Nephron (organoid): ENCODE results near the gene ECI1.
A peak's percentile ranks its signal among the peaks of the same experiment; 100 is the strongest.

Experiments used
- H3K27ac Mint-ChIP-seq, 3 experiments: 2 replicates each; pipeline ENCODE4 v1.8.0; 2020; ENCODE audit warnings: mixed read lengths in 3 of 3, mild to moderate bottlenecking in 2 of 3, moderate library complexity in 1 of 3
- H3K27me3 Mint-ChIP-seq: 2 replicates; pipeline ENCODE4 v1.8.0; 2021; ENCODE audit warnings: low read depth, mild to moderate bottlenecking, moderate library complexity, mixed read lengths
- H3K36me3 Mint-ChIP-seq: 2 replicates; pipeline ENCODE4 v1.8.0; 2020; ENCODE audit warnings: low read depth, mixed read lengths
- H3K4me1 Mint-ChIP-seq: 2 replicates; pipeline ENCODE4 v1.8.0; 2020; ENCODE audit warnings: mixed read lengths
- H3K4me3 Mint-ChIP-seq, 3 experiments: 2 replicates each; pipeline ENCODE4 v1.8.0; 2020; ENCODE audit warnings: mild to moderate bottlenecking in 3 of 3, mixed read lengths in 3 of 3, moderate library complexity in 2 of 3
- H3K9me3 Mint-ChIP-seq: 2 replicates; pipeline ENCODE4 v1.8.0; 2020; ENCODE audit warnings: mixed read lengths
- CTCF ChIP-seq, 3 experiments: fragments of 200-600 bp; sonication (generic); IDR thresholded peaks; one replicate each; pipeline ENCODE4 v1.5.0; 2021; ENCODE audit warnings: antibody characterized with exemption in 3 of 3; ENCODE audit not compliant: unreplicated experiment in 3 of 3

ECI1 gene

DNA sequence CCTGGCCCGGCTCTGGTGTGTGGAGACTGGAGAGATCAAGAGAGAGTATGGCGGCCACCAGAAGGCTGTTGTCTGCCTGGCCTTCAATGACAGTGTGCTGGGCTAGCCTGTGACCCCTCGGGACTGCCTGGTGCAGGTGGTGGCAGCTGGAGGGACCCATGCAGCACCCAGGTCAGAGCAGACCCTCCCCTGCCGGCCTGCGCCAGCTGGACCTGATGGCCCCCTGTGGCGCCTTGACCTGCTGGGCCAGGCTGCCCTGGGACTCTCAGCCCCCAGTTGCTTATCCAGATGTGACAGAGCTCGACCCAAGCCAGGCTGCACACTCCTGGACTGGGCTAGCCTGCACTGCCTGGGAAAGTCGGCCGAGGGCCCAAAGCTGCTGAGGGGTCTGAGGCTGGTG is 42.6 kb downstream of the ECI1 start:
- Mint-ChIP-seq H3K27ac (no peak overlapping the region), H3K9me3 (no peaks in the 10 kb centered on the region), H3K4me1 (peaks cover 38% of the 10 kb centered on the region), H3K4me3 (no peak overlapping the region), H3K27me3 (no peaks in the 10 kb centered on the region), H3K36me3 (peaks cover 10% of the 10 kb centered on the region)
- no peak for TF ChIP-seq CTCF (IDR thresholded peaks at IDR 0.05; ENCODE audit: unreplicated experiment in 3 of 3)

DNA sequence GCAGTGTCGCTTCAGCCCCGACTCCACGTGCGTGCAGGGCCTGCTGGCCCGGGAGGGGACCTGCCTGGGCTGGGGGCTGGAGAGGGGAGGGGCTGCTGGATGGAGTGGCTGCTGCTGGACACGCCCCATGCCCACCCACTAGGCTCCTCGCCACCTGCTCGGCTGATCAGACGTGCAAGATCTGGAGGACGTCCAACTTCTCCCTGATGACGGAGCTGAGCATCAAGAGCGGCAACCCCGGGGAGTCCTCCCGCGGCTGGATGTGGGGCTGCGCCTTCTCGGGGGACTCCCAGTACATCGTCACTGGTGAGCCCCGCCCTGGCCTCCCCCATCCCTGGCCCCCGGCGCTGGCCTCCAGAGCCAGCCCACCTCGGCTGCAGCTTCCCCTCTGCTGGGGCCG is 43.1 kb downstream of the ECI1 start:
- H3K27ac Mint-ChIP-seq = no peak overlapping the region

GRCh38 chr16:2207872-2208271 is 43.5 kb downstream of the ECI1 start:
- peaks cover 30% of the 10 kb centered on the region for H3K4me1 Mint-ChIP-seq
- H3K27me3 Mint-ChIP-seq = peaks cover 4% of the 10 kb centered on the region
- peak overlapping the region; percentile 4 to 68 (median 30) for H3K27ac Mint-ChIP-seq
- TF ChIP-seq CTCF (IDR thresholded peaks at IDR 0.05; ENCODE audit: unreplicated experiment in 3 of 3) = no peak
- peak overlapping the region; percentile 70 to 81 (median 78) for H3K4me3 Mint-ChIP-seq
- H3K9me3 Mint-ChIP-seq = no peaks in the 10 kb centered on the region
- H3K36me3 Mint-ChIP-seq = peaks cover 10% of the 10 kb centered on the region

More for the DNA sequence above, 43.1 kb downstream of the ECI1 start:
- Mint-ChIP-seq H3K9me3 (no peaks in the 10 kb centered on the region), H3K4me1 (peaks cover 34% of the 10 kb centered on the region), H3K36me3 (peaks cover 10% of the 10 kb centered on the region), H3K27me3 (peaks cover 3% of the 10 kb centered on the region), H3K4me3 (no peak overlapping the region)
- no peak for TF ChIP-seq CTCF (IDR thresholded peaks at IDR 0.05; ENCODE audit: unreplicated experiment in 3 of 3)

DNA sequence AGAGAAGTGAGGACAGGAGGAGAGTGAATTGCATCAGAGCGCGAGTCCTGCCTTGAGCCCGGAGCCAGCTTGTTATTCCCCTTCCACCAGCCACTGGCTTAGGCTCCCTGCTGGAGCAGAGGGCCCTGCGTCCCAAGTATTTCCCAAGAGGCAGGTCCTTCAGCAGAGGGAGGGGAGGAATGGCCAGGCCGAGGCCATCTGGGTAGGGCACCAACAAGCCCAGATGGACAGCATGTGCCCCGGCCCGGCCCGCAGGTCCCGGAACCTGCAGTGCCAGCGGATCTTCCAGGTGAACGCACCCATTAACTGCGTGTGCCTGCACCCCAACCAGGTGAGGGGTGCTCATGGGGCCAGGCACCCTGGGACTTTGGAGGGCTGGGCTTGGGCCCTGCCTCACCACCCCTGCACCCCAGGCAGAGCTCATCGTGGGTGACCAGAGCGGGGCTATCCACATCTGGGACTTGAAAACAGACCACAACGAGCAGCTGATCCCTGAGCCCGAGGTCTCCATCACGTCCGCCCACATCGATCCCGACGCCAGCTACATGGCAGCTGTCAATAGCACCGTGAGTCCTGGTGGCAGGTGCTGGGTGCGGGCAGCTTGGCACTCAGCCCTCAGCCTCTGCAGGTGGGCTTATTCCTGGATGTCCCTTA is 44.5 kb downstream of the ECI1 start:
- H3K9me3 Mint-ChIP-seq = no peaks in the 10 kb centered on the region
- peaks cover 23% of the 10 kb centered on the region for H3K4me1 Mint-ChIP-seq
- H3K27me3 Mint-ChIP-seq = peaks cover 4% of the 10 kb centered on the region
- peaks cover 10% of the 10 kb centered on the region for H3K36me3 Mint-ChIP-seq
- H3K27ac Mint-ChIP-seq = peak overlapping the region in 2 of 3 experiments; percentile 39 to 68
- H3K4me3 Mint-ChIP-seq = peak overlapping the region; percentile 82 to 88 (median 84)
- TF ChIP-seq CTCF (IDR thresholded peaks at IDR 0.05; ENCODE audit: unreplicated experiment in 3 of 3) = no peak

DNA sequence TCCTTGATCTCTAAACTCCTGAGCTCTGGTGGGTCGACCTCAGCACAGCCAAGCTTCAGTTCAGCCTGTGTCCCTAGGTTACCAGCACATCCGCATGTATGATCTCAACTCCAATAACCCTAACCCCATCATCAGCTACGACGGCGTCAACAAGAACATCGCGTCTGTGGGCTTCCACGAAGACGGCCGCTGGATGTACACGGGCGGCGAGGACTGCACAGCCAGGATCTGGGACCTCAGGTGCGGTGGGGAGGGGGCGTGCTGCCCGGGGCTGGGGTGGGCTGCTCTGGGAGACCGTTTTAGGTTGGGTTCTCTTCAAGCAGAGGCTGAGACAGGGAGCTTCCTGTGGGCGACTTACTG is 45.0 kb downstream of the ECI1 start:
- H3K9me3 Mint-ChIP-seq = no peaks in the 10 kb centered on the region
- peak overlapping the region; percentile 39 to 77 (median 48) for H3K27ac Mint-ChIP-seq
- H3K27me3 Mint-ChIP-seq = peaks cover 4% of the 10 kb centered on the region
- H3K4me1 Mint-ChIP-seq = peaks cover 18% of the 10 kb centered on the region
- H3K36me3 Mint-ChIP-seq = peaks cover 10% of the 10 kb centered on the region
- peak overlapping the region; percentile 82 to 88 (median 84) for H3K4me3 Mint-ChIP-seq
- TF ChIP-seq CTCF (IDR thresholded peaks at IDR 0.05; ENCODE audit: unreplicated experiment in 3 of 3) = no peak

DNA sequence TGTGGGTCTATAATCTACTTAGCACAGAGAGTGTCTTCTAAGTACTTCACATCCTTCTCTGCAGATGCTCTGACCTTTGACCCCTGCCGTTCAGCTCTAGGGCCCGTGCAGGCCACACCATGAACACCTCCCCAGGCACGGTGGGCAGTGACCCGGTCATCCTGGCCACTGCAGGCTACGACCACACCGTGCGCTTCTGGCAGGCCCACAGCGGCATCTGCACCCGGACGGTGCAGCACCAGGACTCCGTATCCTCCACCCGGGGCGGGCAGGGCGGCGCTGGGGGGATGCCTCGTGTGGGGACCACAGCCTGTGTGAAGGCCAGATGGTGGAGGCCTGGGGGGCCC is 45.4 kb downstream of the ECI1 start:
- H3K4me1 Mint-ChIP-seq = peaks cover 18% of the 10 kb centered on the region
- H3K27ac Mint-ChIP-seq = peak overlapping the region; percentile 48 to 81 (median 77)
- peak overlapping the region; percentile 82 to 88 (median 84) for H3K4me3 Mint-ChIP-seq
- no peaks in the 10 kb centered on the region for H3K9me3 Mint-ChIP-seq
- peak in 1 of 3 experiments; percentile 2 for TF ChIP-seq CTCF (IDR thresholded peaks at IDR 0.05; ENCODE audit: unreplicated experiment in 3 of 3)
- peaks cover 4% of the 10 kb centered on the region for H3K27me3 Mint-ChIP-seq
- peaks cover 10% of the 10 kb centered on the region for H3K36me3 Mint-ChIP-seq
